HFFc6 (cell line): ENCODE results near the gene EVI2B. TPM values are rescaled to one million over a fixed set of nuclear protein-coding genes. Genes with fewer than 3 reads are reported as not detected.
A peak's percentile ranks its signal among the peaks of the same experiment; 100 is the strongest.

Source experiments
- DNase-seq: peaks from one replicate; pipeline ENCODE4 v3.0.0-alpha.2; 2018
- H3K27ac Mint-ChIP-seq: 2 replicates; pipeline ENCODE4 v1.8.0; 2020; ENCODE audit warnings: mild to moderate bottlenecking, mixed read lengths
- H3K27me3 Mint-ChIP-seq: 2 replicates; pipeline ENCODE4 v1.8.0; 2021; ENCODE audit warnings: mild to moderate bottlenecking, moderate library complexity, mixed read lengths; ENCODE audit not compliant: insufficient read depth
- H3K36me3 Mint-ChIP-seq: 2 replicates; pipeline ENCODE4 v1.8.0; 2021; ENCODE audit warnings: low read depth, mixed read lengths
- H3K4me1 Mint-ChIP-seq: 2 replicates; pipeline ENCODE4 v1.8.0; 2020; ENCODE audit warnings: low read depth, mixed read lengths
- H3K4me3 Mint-ChIP-seq: 2 replicates; pipeline ENCODE4 v1.8.0; 2020; ENCODE audit warnings: mild to moderate bottlenecking, moderate library complexity, mixed read lengths
- H3K9me3 Mint-ChIP-seq: 2 replicates; pipeline ENCODE4 v1.8.0; 2020; ENCODE audit warnings: mild to moderate bottlenecking, mixed read lengths
- CTCF ChIP-seq: fragments of 200-600 bp; sonication (generic); IDR thresholded peaks from 2 replicates; pipeline ENCODE4 v1.5.0; 2021; ENCODE audit warnings: antibody characterized with exemption, mild to moderate bottlenecking
- total RNA-seq, 6 experiments: library from RNA; stranded (reverse); fragmentation: NEBNext Ultra II Directional; extraction: Animal tissue kit (Norgen Biotek cat#: 25700); gene quantifications; 2 replicates in 1 of 6; 3 replicates in 5 of 6; pipeline ENCODE4 v1.2.3, GENCODE V29; 2021

The EVI2B gene
- total RNA-seq, 6 experiments from 2014 or later: 0.33 to 2.0 (median 1.5) TPM

- no peak for DNase-seq
- H3K4me3 Mint-ChIP-seq: no peak overlapping the region
- H3K27ac Mint-ChIP-seq: no peak overlapping the region
- H3K36me3 Mint-ChIP-seq: peaks cover 45% of the 10 kb centered on the region
- H3K27me3 Mint-ChIP-seq: peaks cover 4% of the 10 kb centered on the region
- H3K4me1 Mint-ChIP-seq: peaks cover 7% of the 10 kb centered on the region; the same call in 1 of the 2 replicates
- TF ChIP-seq CTCF: no peak
- no peaks in the 10 kb centered on the region for H3K9me3 Mint-ChIP-seq
Measured at GRCh38 chr17:31281061-31281460, 32.8 kb downstream of the EVI2B start.

GRCh38 chr17:31279401-31279800 is 34.5 kb downstream of the EVI2B start:
- Mint-ChIP-seq H3K4me3 (no peak overlapping the region), H3K27me3 (peaks cover 3% of the 10 kb centered on the region), H3K4me1 (peaks cover 22% of the 10 kb centered on the region), H3K36me3 (peaks cover 59% of the 10 kb centered on the region), H3K27ac (no peak overlapping the region), H3K9me3 (no peaks in the 10 kb centered on the region)
- no peak for TF ChIP-seq CTCF
- no peak for DNase-seq

- TF ChIP-seq CTCF: no peak
- H3K4me3 Mint-ChIP-seq: no peak overlapping the region
- peaks cover 60% of the 10 kb centered on the region for H3K36me3 Mint-ChIP-seq
- H3K4me1 Mint-ChIP-seq: peaks cover 38% of the 10 kb centered on the region
- no peaks in the 10 kb centered on the region for H3K9me3 Mint-ChIP-seq
- H3K27ac Mint-ChIP-seq: peak overlapping the region; percentile 62; the same call in 1 of the 2 replicates
- no peak for DNase-seq
- no peaks in the 10 kb centered on the region for H3K27me3 Mint-ChIP-seq
Measured at GRCh38 chr17:31275116-31275515, 38.7 kb downstream of the EVI2B start.

GRCh38 chr17:31274252-31274651 is 39.6 kb downstream of the EVI2B start:
- peaks cover 55% of the 10 kb centered on the region for H3K36me3 Mint-ChIP-seq
- H3K27ac Mint-ChIP-seq: peak overlapping the region; percentile 62
- H3K9me3 Mint-ChIP-seq: no peaks in the 10 kb centered on the region

GRCh38 chr17:31273516-31273915 is 40.3 kb downstream of the EVI2B start:
- Mint-ChIP-seq H3K9me3 (no peaks in the 10 kb centered on the region), H3K27ac (no peak overlapping the region), H3K27me3 (no peaks in the 10 kb centered on the region), H3K4me3 (no peak overlapping the region), H3K4me1 (peaks cover 54% of the 10 kb centered on the region), H3K36me3 (peaks cover 62% of the 10 kb centered on the region)
- TF ChIP-seq CTCF: no peak
- no peak for DNase-seq

More at GRCh38 chr17:31274252-31274651, 39.6 kb downstream of the EVI2B start:
- DNase-seq: no peak
- no peak for TF ChIP-seq CTCF
- Mint-ChIP-seq H3K27me3 (no peaks in the 10 kb centered on the region), H3K4me3 (no peak overlapping the region), H3K4me1 (peaks cover 47% of the 10 kb centered on the region)

- Mint-ChIP-seq H3K27ac (no peak overlapping the region), H3K36me3 (peaks cover 65% of the 10 kb centered on the region)
Measured at GRCh38 chr17:31272803-31273202, 41.1 kb downstream of the EVI2B start.

More at GRCh38 chr17:31272803-31273202, 41.1 kb downstream of the EVI2B start:
- no peaks in the 10 kb centered on the region for H3K9me3 Mint-ChIP-seq
- H3K27me3 Mint-ChIP-seq: peaks cover 3% of the 10 kb centered on the region
- H3K4me3 Mint-ChIP-seq: no peak overlapping the region
- DNase-seq: no peak
- no peak for TF ChIP-seq CTCF
- H3K4me1 Mint-ChIP-seq: peaks cover 61% of the 10 kb centered on the region
